ENCODE results near the gene VPS13A. TPM values are rescaled to one million over a fixed set of nuclear protein-coding genes. Genes with fewer than 3 reads are reported as not detected.

VPS13A gene
- total RNA-seq, 1 experiment from 2014 or later, result 2.6 TPM

- no peak for DNase-seq (ENCODE audit: low read depth)
- in situ Hi-C loops (cut with HindIII; ENCODE audit: low pct_unique_long_range_greater_than_20kb, low sequenced_read_pairs), result no loop called here
Observed at GRCh38 chr9:77276799-77277198, 99.5 kb downstream of the VPS13A start.

- DNase-seq (ENCODE audit: low read depth), result no peak
- in situ Hi-C loops (cut with HindIII; ENCODE audit: low pct_unique_long_range_greater_than_20kb, low sequenced_read_pairs), result no loop called here
Observed at GRCh38 chr9:77277719-77278118, 100.4 kb downstream of the VPS13A start.

GRCh38 chr9:77283991-77284390 is 106.7 kb downstream of the VPS13A start:
- in situ Hi-C loops (cut with HindIII; ENCODE audit: low pct_unique_long_range_greater_than_20kb, low sequenced_read_pairs), result no loop called here

GRCh38 chr9:77284616-77285015 is 107.3 kb downstream of the VPS13A start:
- no peak for DNase-seq (ENCODE audit: low read depth)
- in situ Hi-C loops (cut with HindIII; ENCODE audit: low pct_unique_long_range_greater_than_20kb, low sequenced_read_pairs), result no loop called here

More at GRCh38 chr9:77283991-77284390, 106.7 kb downstream of the VPS13A start:
- no peak for DNase-seq (ENCODE audit: low read depth)

GRCh38 chr9:77290373-77290772 is 113.0 kb downstream of the VPS13A start:
- in situ Hi-C loops (cut with HindIII; ENCODE audit: low pct_unique_long_range_greater_than_20kb, low sequenced_read_pairs), result no loop called here

GRCh38 chr9:77291714-77292113 is 114.4 kb downstream of the VPS13A start:
- DNase-seq (ENCODE audit: low read depth), result no peak
- in situ Hi-C loops (cut with HindIII; ENCODE audit: low pct_unique_long_range_greater_than_20kb, low sequenced_read_pairs), result no loop called here

More at GRCh38 chr9:77290373-77290772, 113.0 kb downstream of the VPS13A start:
- no peak for DNase-seq (ENCODE audit: low read depth)

- DNase-seq (ENCODE audit: low read depth), result no peak
- in situ Hi-C loops (cut with HindIII; ENCODE audit: low pct_unique_long_range_greater_than_20kb, low sequenced_read_pairs), result no loop called here
Observed at GRCh38 chr9:77293949-77294348, 116.6 kb downstream of the VPS13A start.

GRCh38 chr9:77304543-77304942 is 127.2 kb downstream of the VPS13A start:
- in situ Hi-C loops (cut with HindIII; ENCODE audit: low pct_unique_long_range_greater_than_20kb, low sequenced_read_pairs), result no loop called here
- no peak for DNase-seq (ENCODE audit: low read depth)

- DNase-seq (ENCODE audit: low read depth), result no peak
- in situ Hi-C loops (cut with HindIII; ENCODE audit: low pct_unique_long_range_greater_than_20kb, low sequenced_read_pairs), result no loop called here
Observed at GRCh38 chr9:77305622-77306400, 128.5 kb downstream of the VPS13A start.

- in situ Hi-C loops (cut with HindIII; ENCODE audit: low pct_unique_long_range_greater_than_20kb, low sequenced_read_pairs), result no loop called here
- DNase-seq (ENCODE audit: low read depth), result no peak
Observed at GRCh38 chr9:77307166-77307565, 129.8 kb downstream of the VPS13A start.

- in situ Hi-C loops (cut with HindIII; ENCODE audit: low pct_unique_long_range_greater_than_20kb, low sequenced_read_pairs), result no loop called here
Observed at GRCh38 chr9:77316058-77316457, 138.7 kb downstream of the VPS13A start.

GRCh38 chr9:77325058-77325457 is 147.7 kb downstream of the VPS13A start:
- in situ Hi-C loops (cut with HindIII; ENCODE audit: low pct_unique_long_range_greater_than_20kb, low sequenced_read_pairs), result no loop called here
- DNase-seq (ENCODE audit: low read depth), result no peak

More at GRCh38 chr9:77316058-77316457, 138.7 kb downstream of the VPS13A start:
- no peak for DNase-seq (ENCODE audit: low read depth)

- DNase-seq (ENCODE audit: low read depth), result no peak
- in situ Hi-C loops (cut with HindIII; ENCODE audit: low pct_unique_long_range_greater_than_20kb, low sequenced_read_pairs), result no loop called here
Observed at GRCh38 chr9:77328102-77328501, 150.8 kb downstream of the VPS13A start.

- no peak for DNase-seq (ENCODE audit: low read depth)
- in situ Hi-C loops (cut with HindIII; ENCODE audit: low pct_unique_long_range_greater_than_20kb, low sequenced_read_pairs), result no loop called here
Observed at GRCh38 chr9:77370064-77370463, 192.7 kb downstream of the VPS13A start.

- no peak for DNase-seq (ENCODE audit: low read depth)
Observed at GRCh38 chr9:77374266-77374665, 196.9 kb downstream of the VPS13A start.

GRCh38 chr9:77375956-77376532 is 198.7 kb downstream of the VPS13A start:
- DNase-seq (ENCODE audit: low read depth), result no peak
- in situ Hi-C loops (cut with HindIII; ENCODE audit: low pct_unique_long_range_greater_than_20kb, low sequenced_read_pairs), result no loop called here

More at GRCh38 chr9:77374266-77374665, 196.9 kb downstream of the VPS13A start:
- in situ Hi-C loops (cut with HindIII; ENCODE audit: low pct_unique_long_range_greater_than_20kb, low sequenced_read_pairs), result no loop called here

GRCh38 chr9:77384406-77384805 is 207.1 kb downstream of the VPS13A start:
- DNase-seq (ENCODE audit: low read depth), result no peak
- in situ Hi-C loops (cut with HindIII; ENCODE audit: low pct_unique_long_range_greater_than_20kb, low sequenced_read_pairs), result no loop called here

GRCh38 chr9:77386187-77386586 is 208.9 kb downstream of the VPS13A start:
- DNase-seq (ENCODE audit: low read depth), result no peak
- in situ Hi-C loops (cut with HindIII; ENCODE audit: low pct_unique_long_range_greater_than_20kb, low sequenced_read_pairs), result no loop called here

- DNase-seq (ENCODE audit: low read depth), result no peak
- in situ Hi-C loops (cut with HindIII; ENCODE audit: low pct_unique_long_range_greater_than_20kb, low sequenced_read_pairs), result no loop called here
Observed at GRCh38 chr9:77391834-77392233, 214.5 kb downstream of the VPS13A start.

GRCh38 chr9:77392328-77392727 is 215.0 kb downstream of the VPS13A start:
- DNase-seq (ENCODE audit: low read depth), result no peak
- in situ Hi-C loops (cut with HindIII; ENCODE audit: low pct_unique_long_range_greater_than_20kb, low sequenced_read_pairs), result no loop called here
